Neural progenitor cell (in vitro differentiated cells): Measurements from ENCODE around the gene SUPT3H.

Experiments used
- CTCF ChIP-seq: fragments of 200-600 bp; sonication (generic); IDR thresholded peaks from 2 replicates; pipeline ENCODE4 v1.5.1; 2017; ENCODE audit warnings: antibody characterized with exemption, mild to moderate bottlenecking
- EZH2 ChIP-seq: fragments of 200-600 bp; sonication (generic); IDR thresholded peaks from 2 replicates; pipeline ENCODE4 v1.6.1; 2017; ENCODE audit warnings: antibody characterized with exemption, mild to moderate bottlenecking, moderate library complexity
- EZH2phosphoT487 ChIP-seq: fragments of 200-600 bp; sonication (generic); IDR thresholded peaks from 2 replicates; pipeline ENCODE4 v1.6.1; 2017; ENCODE audit warnings: antibody characterized with exemption

GRCh38 chr6:44788387-44788981 is 589.2 kb downstream of the SUPT3H start:
- TF ChIP-seq CTCF = no peak
- no peak for TF ChIP-seq EZH2
- TF ChIP-seq EZH2phosphoT487 = no peak
